Measurements from ENCODE around the gene B3GAT3.

- TF ChIP-seq, protein P1, sequence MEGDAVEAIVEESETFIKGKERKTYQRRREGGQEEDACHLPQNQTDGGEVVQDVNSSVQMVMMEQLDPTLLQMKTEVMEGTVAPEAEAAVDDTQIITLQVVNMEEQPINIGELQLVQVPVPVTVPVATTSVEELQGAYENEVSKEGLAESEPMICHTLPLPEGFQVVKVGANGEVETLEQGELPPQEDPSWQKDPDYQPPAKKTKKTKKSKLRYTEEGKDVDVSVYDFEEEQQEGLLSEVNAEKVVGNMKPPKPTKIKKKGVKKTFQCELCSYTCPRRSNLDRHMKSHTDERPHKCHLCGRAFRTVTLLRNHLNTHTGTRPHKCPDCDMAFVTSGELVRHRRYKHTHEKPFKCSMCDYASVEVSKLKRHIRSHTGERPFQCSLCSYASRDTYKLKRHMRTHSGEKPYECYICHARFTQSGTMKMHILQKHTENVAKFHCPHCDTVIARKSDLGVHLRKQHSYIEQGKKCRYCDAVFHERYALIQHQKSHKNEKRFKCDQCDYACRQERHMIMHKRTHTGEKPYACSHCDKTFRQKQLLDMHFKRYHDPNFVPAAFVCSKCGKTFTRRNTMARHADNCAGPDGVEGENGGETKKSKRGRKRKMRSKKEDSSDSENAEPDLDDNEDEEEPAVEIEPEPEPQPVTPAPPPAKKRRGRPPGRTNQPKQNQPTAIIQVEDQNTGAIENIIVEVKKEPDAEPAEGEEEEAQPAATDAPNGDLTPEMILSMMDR (IDR thresholded peaks at IDR 0.05; ENCODE audit: poor library complexity, severe bottlenecking), result no peak
- TF ChIP-seq REST (IDR thresholded peaks at IDR 0.05; ENCODE audit: borderline replicate concordance) (no peak), SMC3 (conservative IDR thresholded peaks at IDR 0.05; ENCODE audit: poor library complexity) (no peak), TAF1 (IDR thresholded peaks at IDR 0.05; ENCODE audit: low read depth) (no peak), MXI1 (conservative IDR thresholded peaks at IDR 0.05; ENCODE audit: poor library complexity, severe bottlenecking) (no peak), EP300 (conservative IDR thresholded peaks at IDR 0.05; ENCODE audit: poor library complexity, severe bottlenecking) (no peak), POLR2AphosphoS5 (IDR thresholded peaks at IDR 0.05) (no peak), RAD21 (conservative IDR thresholded peaks at IDR 0.05) (no peak), EZH2 (IDR thresholded peaks at IDR 0.05; ENCODE audit: borderline replicate concordance, insufficient read depth, low read length, poor library complexity, severe bottlenecking) (no peak)
Observed at GRCh38 chr11:62605467-62605866, 16.3 kb downstream of the B3GAT3 start.
